HUES48 (cell line): ENCODE measurements around the gene BCKDK.
A peak's percentile ranks its signal among the peaks of the same experiment; 100 is the strongest.

ENCODE experiments used
- H3K27ac ChIP-seq: one replicate; pipeline ENCODE4 v1.7.0; 2013; ENCODE audit warnings: low read depth, low read length, inconsistent platforms
- H3K27me3 ChIP-seq: 2 replicates; pipeline ENCODE4 v1.6.1; 2013; ENCODE audit warnings: mild to moderate bottlenecking, low read length; ENCODE audit not compliant: control insufficient read depth, insufficient read depth
- H3K36me3 ChIP-seq: 2 replicates; pipeline ENCODE4 v1.6.1; 2013; ENCODE audit warnings: low read length; ENCODE audit not compliant: control insufficient read depth, insufficient read depth
- H3K4me1 ChIP-seq: 2 replicates; pipeline ENCODE4 v1.6.1; 2013; ENCODE audit warnings: mild to moderate bottlenecking, low read length; ENCODE audit not compliant: control insufficient read depth, insufficient read depth
- H3K4me3 ChIP-seq: 2 replicates; pipeline ENCODE4 v1.5.1; 2013; ENCODE audit warnings: mild to moderate bottlenecking, low read depth, low read length
- H3K9ac ChIP-seq: 2 replicates; pipeline ENCODE4 v1.6.1; 2013; ENCODE audit warnings: mild to moderate bottlenecking, low read depth, low read length, moderate library complexity
- H3K9me3 ChIP-seq: 2 replicates; pipeline ENCODE4 v1.6.1; 2013; ENCODE audit warnings: low read length; ENCODE audit not compliant: control insufficient read depth, insufficient read depth

Gene BCKDK

GRCh38 chr16:31113121-31114120, 5.2 kb downstream of the BCKDK start:
- no peaks in the 10 kb centered on the region for H3K27me3 ChIP-seq
- H3K4me3 ChIP-seq: no peak overlapping the region
- H3K9me3 ChIP-seq: no peaks in the 10 kb centered on the region
- H3K9ac ChIP-seq: no peak overlapping the region
- H3K4me1 ChIP-seq: no peaks in the 10 kb centered on the region
- H3K27ac ChIP-seq: no peak overlapping the region
- peaks cover 35% of the 10 kb centered on the region for H3K36me3 ChIP-seq

DNA sequence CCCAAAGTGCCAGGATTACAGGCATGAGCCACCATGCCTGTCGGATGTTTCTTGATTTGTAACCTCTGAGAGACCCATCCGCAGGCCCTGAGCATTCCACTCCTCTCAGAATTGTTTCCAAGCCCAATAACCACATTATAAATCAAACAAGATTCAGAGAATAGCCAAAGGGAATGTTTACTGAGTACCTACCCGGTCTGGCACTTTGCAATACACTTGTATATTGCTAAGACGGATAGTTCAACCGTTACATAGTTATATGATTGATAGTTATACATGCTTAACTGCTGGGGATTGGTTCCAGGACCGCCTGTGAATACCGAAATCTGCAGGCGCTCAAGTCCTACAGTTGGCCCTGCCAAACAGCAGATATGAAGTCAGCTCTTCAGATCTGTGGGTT, 6.3 kb downstream of the BCKDK start:
- H3K36me3 ChIP-seq: peaks cover 42% of the 10 kb centered on the region
- no peaks in the 10 kb centered on the region for H3K27me3 ChIP-seq
- no peak overlapping the region for H3K27ac ChIP-seq
- no peak overlapping the region for H3K9ac ChIP-seq
- no peak overlapping the region for H3K4me3 ChIP-seq
- H3K4me1 ChIP-seq: no peaks in the 10 kb centered on the region
- no peaks in the 10 kb centered on the region for H3K9me3 ChIP-seq

DNA sequence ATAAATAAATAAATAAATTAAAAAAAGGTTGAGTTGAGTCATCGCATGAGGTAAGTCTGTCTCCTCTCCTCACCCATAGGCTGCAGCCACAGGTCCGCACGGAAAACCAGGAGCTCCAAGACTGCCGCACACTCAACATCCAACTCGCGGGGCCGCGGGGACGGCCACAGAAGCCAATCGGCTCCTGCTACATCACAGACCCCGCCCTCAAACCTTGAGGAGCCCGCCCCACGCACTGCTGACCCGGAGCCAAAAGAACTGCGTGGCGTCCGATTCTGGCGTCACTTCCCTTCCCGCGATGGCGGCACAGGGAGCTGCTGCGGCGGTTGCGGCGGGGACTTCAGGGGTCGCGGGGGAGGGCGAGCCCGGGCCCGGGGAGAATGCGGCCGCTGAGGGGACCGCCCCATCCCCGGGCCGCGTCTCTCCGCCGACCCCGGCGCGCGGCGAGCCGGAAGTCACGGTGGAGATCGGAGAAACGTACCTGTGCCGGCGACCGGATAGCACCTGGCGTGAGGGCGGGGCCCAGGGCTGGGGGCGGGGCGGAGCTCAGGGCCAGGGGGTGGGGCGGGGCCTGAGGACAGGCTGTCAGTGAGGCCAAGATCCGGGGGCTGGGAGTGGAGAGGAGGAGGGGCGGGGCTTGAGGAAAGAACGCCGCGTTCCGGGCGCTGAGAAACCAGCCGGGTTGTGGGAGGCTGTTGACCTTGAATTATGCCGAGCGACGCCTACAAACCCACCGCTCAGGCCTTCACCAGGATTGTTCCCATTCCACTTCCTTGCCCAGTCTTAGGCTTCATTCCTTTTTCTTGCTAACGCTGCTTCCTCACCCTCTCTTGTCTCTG, 9.4 kb downstream of the BCKDK start, which contains the start of gene KAT8:
Gene KAT8 (plus strand): TSS at position 281 of the 839 bp plus-strand sequence. CDS start 18 bp downstream, at position 299.
- Histone ChIP-seq H3K4me1 (no peaks in the 10 kb centered on the region), H3K36me3 (peaks cover 40% of the 10 kb centered on the region), H3K9ac (peak within 1 kb of the TSS; percentile 84), H3K9me3 (no peaks in the 10 kb centered on the region), H3K27me3 (no peaks in the 10 kb centered on the region), H3K27ac (peak within 1 kb of the TSS; percentile 97), H3K4me3 (peak within 1 kb of the TSS; percentile 93)

DNA sequence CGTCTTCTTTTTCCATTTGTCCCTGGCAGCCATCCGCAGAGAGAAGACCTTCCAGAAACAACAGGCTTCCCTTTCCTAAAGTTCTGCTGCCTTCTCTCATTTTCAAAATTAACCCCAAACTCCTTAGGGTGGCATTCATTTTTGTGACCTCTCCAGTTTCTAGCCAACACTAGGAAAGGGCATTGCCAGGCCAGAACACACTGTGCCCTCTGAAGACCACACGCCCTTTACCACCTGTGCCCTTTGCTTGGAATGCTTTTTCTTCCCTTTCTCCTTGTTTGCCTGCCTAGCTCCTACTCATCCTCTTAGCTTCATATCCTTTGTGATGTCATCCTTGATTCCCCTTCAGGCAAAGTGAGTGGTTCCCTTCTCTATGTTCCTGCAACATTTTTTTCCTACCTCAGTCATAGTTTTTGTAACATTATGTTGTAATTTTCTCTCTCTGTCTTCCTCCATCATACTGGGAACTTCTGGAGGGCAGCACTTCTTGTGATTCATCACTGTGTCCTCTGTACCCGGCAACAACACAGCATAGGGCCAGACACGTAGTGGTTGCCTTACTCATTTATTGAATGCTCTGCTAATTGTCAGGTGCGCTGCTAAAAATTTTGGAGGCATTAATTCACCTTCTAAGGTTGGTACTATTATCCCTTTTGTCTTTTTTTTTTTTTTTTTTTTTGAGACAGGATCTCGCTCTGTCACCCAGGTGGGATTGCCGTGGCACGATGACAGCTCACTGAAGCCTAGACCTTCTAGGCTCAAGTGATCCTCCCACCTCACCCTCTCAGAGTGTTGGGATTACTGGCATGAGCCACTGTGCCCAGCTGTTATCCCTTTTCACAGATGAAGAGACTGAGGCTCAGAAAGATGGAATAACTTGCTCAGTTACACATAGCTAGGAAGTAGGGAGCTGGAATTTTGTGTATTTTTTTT, 10.3 kb downstream of the BCKDK start:
- Histone ChIP-seq H3K9ac (peak overlapping the region; percentile 70; the same call in 1 of the 2 replicates), H3K27me3 (no peaks in the 10 kb centered on the region), H3K36me3 (peaks cover 36% of the 10 kb centered on the region), H3K27ac (peak overlapping the region; percentile 66), H3K4me3 (peak overlapping the region; percentile 93), H3K9me3 (no peaks in the 10 kb centered on the region), H3K4me1 (no peaks in the 10 kb centered on the region)

DNA sequence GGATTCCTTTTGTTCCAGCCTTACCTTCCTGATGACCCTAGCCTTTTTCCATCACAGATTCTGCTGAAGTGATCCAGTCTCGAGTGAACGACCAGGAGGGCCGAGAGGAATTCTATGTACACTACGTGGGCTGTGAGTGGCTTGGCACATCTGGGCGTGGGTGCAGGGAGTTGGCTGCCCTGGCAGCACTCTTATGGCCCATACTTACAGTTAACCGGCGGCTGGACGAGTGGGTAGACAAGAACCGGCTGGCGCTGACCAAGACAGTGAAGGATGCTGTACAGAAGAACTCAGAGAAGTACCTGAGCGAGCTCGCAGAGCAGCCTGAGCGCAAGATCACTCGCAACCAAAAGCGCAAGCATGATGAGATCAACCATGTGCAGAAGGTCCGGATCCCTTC, 11.9 kb downstream of the BCKDK start:
- Histone ChIP-seq H3K9me3 (no peaks in the 10 kb centered on the region), H3K4me3 (no peak overlapping the region), H3K4me1 (no peaks in the 10 kb centered on the region), H3K9ac (no peak overlapping the region), H3K27ac (no peak overlapping the region), H3K27me3 (no peaks in the 10 kb centered on the region), H3K36me3 (peaks cover 43% of the 10 kb centered on the region)

- 0 out of 2 replicates have a peak, but pooled peaks cover 3% of the 10 kb centered on the region for H3K4me1 ChIP-seq
- no peaks in the 10 kb centered on the region for H3K9me3 ChIP-seq
- no peak overlapping the region for H3K27ac ChIP-seq
- peaks cover 30% of the 10 kb centered on the region for H3K36me3 ChIP-seq
- no peaks in the 10 kb centered on the region for H3K27me3 ChIP-seq
- no peak overlapping the region for H3K4me3 ChIP-seq
- no peak overlapping the region for H3K9ac ChIP-seq
These were observed 17.7 kb downstream of the BCKDK start for GRCh38 chr16:31125844-31126243.

GRCh38 chr16:31127182-31127581, 19.0 kb downstream of the BCKDK start:
- H3K27ac ChIP-seq: no peak overlapping the region
- no peaks in the 10 kb centered on the region for H3K9me3 ChIP-seq
- no peaks in the 10 kb centered on the region for H3K27me3 ChIP-seq
- peaks cover 29% of the 10 kb centered on the region for H3K36me3 ChIP-seq
- H3K4me3 ChIP-seq: no peak overlapping the region
- peaks cover 9% of the 10 kb centered on the region; the same call in 1 of the 2 replicates for H3K4me1 ChIP-seq
- no peak overlapping the region for H3K9ac ChIP-seq

DNA sequence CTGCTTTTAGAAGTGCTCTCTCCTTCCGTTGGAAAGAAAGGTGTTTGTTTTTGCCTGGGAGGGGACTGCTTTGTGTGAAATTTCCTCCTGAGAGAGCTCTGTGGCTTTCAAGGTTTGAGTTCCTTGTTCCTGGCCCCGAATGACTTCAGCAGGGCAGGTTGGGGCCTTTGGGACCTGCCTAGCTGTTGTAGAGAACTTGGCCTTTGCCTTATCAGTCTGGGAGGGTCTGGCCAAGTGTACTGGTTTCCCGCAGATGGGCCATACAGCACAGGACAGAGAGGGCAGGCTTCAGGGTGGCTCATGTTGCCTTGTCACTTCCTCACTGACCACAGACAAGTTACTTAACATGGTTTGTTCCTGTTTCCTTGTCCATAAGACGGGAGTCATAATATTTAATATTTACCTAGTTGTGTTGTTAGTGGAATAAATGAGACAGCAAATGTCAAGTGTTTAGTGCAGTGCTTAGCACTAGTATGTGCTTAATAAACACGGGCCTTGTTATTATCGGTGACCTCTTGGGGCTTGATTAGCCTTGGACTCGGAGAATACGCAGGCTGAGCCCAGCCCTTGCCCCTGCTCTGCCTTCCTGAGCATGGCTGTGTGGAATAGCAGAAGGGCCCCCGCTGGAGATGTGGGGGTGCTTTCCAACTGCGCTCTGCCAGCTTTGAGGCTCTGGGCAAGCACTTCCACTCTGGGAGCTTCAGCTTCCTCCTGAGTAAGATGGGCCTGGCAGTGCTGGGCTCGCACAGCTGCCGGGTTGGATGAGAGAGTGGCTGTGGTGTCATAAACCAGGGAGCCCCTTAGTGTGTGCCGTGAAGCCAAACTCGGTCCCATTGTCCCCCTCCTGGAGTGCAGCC, 20.8 kb downstream of the BCKDK start:
- no peaks in the 10 kb centered on the region for H3K27me3 ChIP-seq
- H3K9ac ChIP-seq: no peak overlapping the region
- no peaks in the 10 kb centered on the region for H3K9me3 ChIP-seq
- no peak overlapping the region for H3K27ac ChIP-seq
- H3K36me3 ChIP-seq: peaks cover 34% of the 10 kb centered on the region
- H3K4me1 ChIP-seq: peaks cover 18% of the 10 kb centered on the region
- H3K4me3 ChIP-seq: no peak overlapping the region

DNA sequence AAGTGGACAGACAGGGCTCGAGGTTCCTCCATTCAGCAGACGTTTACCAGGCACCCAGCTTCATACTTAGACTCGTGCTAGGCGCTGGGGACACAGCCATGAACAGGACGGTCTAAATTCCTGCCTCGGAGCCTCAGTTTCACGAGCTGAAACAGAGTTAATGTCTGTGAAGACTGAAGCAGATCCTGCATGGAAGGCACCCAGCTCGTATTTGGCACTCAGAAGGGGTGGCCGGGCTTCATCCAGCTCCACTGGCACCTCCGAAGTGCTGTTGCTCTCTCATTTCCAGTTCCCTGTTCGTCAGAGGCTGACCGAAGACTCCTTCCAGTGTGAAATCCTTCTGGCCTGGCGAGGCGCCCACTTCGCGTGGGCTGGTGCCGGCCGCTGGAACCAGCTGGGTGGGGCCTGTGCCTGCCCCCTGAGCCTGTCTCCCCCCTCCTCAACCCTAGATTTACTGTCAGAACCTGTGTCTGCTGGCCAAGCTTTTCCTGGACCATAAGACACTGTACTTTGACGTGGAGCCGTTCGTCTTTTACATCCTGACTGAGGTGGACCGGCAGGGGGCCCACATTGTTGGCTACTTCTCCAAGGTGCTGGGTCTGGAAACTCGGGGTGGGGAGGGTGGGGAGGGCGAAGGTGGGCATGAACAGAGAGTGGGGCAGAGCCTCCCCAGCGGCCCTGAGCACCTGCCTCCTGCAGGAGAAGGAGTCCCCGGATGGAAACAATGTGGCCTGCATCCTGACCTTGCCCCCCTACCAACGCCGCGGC, 21.6 kb downstream of the BCKDK start:
- H3K4me3 ChIP-seq: no peak overlapping the region
- no peak overlapping the region for H3K27ac ChIP-seq
- peaks cover 31% of the 10 kb centered on the region for H3K36me3 ChIP-seq
- no peak overlapping the region for H3K9ac ChIP-seq
- peaks cover 25% of the 10 kb centered on the region for H3K4me1 ChIP-seq
- no peaks in the 10 kb centered on the region for H3K27me3 ChIP-seq
- no peaks in the 10 kb centered on the region for H3K9me3 ChIP-seq
